GM12801 (cell line): Measurements from ENCODE around the gene GARS1.

Source experiments
- TF ChIP-seq, protein P1 (sequence below): IDR thresholded peaks from one replicate; pipeline ENCODE4 v1.5.1; 2011; ENCODE audit warnings: control low read depth; ENCODE audit not compliant: insufficient read length; ENCODE audit errors: extremely low read depth

GARS1 gene

GRCh38 chr7:30660331-30661255 lies 65.9 kb downstream of the GARS1 start:
- TF ChIP-seq, protein P1, sequence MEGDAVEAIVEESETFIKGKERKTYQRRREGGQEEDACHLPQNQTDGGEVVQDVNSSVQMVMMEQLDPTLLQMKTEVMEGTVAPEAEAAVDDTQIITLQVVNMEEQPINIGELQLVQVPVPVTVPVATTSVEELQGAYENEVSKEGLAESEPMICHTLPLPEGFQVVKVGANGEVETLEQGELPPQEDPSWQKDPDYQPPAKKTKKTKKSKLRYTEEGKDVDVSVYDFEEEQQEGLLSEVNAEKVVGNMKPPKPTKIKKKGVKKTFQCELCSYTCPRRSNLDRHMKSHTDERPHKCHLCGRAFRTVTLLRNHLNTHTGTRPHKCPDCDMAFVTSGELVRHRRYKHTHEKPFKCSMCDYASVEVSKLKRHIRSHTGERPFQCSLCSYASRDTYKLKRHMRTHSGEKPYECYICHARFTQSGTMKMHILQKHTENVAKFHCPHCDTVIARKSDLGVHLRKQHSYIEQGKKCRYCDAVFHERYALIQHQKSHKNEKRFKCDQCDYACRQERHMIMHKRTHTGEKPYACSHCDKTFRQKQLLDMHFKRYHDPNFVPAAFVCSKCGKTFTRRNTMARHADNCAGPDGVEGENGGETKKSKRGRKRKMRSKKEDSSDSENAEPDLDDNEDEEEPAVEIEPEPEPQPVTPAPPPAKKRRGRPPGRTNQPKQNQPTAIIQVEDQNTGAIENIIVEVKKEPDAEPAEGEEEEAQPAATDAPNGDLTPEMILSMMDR: no peak

DNA sequence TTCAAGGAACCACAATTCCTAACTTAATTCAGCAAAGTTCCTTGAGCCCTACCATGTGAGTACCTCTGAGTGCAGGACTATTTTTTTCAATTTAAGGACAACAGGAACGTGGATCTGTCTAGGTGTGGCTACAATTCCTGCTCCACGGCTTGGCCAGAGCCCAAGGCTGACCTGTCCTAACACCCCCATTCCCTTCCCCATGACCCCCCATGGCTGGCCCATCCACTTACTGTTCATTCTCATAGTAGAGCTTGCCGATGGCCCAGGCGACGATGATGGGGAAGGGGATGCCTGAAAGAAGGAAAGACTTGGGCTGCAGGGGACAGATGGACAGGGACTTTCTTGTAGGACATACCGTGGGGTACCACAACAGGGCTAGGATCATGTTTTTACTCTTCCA lies 67.2 kb downstream of the GARS1 start:
- TF ChIP-seq, protein P1: no peak

GRCh38 chr7:30662431-30662939 lies 67.8 kb downstream of the GARS1 start:
- TF ChIP-seq, protein P1: no peak

GRCh38 chr7:30663414-30663813 lies 68.7 kb downstream of the GARS1 start:
- TF ChIP-seq, protein P1: no peak

DNA sequence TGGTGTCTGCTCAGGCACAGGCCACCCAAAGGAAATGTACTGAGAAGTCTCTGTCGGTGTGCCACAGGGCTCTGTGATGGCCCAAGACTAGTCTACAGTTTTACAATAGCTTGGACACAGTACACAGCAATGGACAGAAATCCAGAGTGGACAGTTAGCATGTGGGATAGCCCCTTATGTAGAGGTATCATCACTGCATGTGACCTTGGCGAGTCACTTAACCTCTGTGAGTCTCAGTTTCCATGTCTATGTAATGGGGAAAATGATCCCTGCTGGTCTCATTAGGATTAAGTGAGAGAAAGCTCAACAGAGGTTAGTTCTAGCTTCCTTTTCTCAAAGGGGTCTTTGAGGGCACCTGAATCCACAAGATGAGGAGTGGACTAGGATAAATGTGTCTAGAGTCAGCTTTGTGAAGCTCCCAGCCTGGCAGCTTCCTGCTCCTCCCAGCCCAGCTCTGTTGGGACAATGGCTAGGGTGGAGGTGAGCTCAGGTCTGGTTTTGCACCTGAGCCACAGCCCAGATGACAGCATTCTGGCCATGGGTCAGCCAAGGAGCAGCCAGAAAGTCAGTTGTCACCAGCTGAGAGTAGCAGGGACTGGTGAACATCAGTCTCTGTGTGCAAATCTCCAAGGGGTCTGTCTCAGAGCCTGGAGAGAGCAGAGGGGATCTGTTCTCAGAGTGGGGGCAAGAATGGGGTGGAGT lies 69.7 kb downstream of the GARS1 start:
- TF ChIP-seq, protein P1: no peak

DNA sequence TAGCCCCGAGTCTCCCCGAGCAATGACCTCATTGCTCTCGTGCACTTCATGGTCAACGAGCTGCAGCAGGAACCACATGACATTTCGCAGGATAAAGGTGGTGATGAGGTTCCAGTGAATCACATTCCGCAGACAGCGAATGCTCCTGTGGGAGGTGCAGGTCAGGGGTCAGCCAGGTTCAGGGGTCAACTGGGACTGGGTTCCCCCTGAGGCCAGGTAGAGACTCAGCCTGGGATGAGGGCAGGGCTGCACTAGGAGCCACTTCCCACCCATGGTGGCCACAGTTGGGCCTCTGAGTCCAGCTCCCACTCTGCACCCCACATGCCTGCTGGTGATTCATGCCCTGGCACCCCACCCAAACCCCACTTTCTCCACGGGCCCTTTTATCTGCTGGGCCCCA lies 70.4 kb downstream of the GARS1 start:
- TF ChIP-seq, protein P1: no peak

DNA sequence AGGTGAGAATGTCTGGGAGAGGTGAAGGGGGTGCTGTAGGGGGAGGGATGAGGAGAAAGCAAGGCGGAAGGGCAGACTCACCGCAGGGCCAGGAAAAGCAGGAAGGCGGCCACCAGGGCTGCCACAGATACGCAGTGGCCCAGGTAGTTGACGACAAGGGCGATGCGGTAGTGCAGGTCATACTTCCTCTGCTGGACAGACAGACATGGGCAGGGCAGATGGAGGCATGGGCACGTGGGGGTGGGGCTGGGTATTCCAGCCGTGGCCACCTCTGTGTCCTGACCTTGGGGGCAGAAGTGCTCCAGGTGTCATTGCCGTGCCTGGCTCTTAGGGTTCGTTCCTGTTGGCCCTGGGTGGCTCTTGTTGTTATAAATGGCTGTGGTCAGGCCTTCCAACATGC lies 70.8 kb downstream of the GARS1 start:
- TF ChIP-seq, protein P1: no peak
